Stimulated activated CD4-positive, alpha-beta T cell treated with anti-CD3 and anti-CD28 coated beads, Interleukin-12 subunit alpha, Interleukin-12 subunit beta, amount 100 ng/mL, for 24 hours (primary cell): ENCODE results near the gene TRIM36.

Source experiments
- DNase-seq, 2 experiments: peaks; one replicate each; pipeline ENCODE4 v3.0.0-alpha.2; 2020; ENCODE audit warnings: low read depth in 2 of 2

TRIM36 gene

DNA sequence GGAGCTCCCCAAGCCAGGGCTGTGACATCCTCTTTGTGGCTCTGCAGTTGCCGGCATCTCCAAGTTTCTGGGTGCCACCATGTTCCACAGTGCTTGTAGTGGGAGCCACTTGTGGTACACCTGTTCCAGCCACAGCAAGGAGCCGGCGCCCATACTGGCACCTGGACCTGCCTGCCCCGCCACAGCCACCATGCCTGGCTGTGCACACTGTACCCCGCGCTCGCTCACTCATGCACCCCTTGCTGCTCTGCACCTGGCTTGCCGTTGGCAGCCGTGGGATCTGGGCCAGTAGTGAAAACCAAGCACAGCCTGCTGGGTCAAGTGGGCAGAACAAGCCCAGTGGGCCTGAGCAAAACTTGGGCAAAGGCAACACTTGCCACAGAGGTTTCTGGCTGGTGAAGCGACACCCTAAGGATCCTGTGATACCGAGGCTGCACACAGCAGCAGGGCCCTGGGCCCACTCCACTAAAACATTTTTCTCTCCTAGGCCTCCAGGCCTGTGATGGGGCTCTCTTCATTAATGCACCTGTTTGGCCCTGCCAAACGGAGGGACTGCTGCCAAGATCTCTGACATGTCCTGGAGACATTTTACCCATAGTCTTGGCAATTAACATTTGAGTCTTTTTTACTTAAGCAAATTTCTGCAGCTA, 2.8 kb downstream of the TRIM36 start:
- no peak for DNase-seq

DNA sequence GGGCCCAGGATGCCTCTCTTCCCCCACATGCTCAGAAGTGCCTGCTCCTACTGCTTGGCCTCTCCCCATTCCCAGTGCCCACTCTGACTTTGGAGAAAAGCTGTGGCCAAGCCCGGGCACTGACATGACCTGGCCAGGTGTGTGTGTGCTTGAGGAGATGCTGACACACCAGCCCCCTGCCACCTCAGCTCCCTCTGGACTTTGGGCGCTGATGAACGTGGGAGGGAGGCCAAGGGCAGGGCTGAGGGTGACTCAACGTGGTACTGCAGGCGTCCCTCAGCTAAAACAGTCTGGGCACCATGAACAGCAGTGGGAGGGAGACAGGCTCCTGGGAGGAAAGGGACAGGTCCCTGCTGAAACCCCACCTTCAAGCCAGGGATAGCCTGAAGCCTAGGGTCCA, 3.9 kb downstream of the TRIM36 start:
- DNase-seq: no peak

DNA sequence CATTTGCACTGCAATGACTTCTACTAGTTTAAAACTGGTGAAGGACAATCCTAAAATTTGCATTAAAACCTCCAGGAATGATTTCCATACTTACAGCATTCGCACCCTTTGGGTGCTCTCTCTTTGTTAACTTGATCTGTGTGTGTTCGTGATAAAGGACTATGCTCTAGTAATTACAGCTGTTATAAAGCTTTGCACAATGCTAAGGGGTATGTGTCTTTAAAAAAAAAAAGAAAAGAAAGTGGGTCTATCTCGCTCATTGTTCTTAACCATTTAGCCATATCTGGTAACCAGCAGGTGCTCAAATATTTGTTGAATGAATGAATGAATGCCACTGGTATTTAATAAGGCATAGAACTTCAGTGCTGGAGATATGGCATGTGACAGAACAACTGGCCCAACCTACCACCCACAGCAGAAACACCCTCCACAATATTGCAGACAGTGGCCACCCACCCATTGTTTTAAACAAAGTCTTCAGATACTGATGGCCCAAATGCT, 8.7 kb downstream of the TRIM36 start:
- no peak for DNase-seq

DNA sequence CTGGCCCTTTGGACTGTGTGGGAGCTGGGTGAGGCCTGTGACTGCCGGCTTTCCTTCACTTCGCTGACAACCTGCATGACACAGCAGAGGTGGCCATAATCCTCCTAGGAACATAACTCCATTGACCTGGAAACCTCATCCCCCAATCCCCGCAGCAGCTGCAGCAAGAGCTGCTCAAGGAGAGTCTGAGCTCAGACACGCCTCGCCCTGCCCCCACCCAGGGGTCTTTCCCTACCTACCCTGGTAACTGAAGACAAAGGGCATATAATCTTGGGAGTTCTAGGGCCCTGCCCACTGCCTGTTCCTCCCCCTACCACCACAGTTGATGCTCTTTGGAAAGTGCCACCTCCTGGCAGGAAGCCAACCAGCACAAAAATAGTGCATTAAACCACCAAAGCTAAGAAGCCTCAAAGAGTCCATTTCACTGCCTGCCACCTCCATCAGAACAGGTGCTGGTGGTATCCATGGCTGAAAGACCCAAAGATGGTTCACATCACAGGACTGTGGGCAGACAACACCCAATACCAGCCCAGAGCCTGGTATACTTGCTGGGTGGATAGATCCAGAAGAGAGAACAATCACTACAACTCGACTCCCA, 18.4 kb downstream of the TRIM36 start:
- DNase-seq: no peak

DNA sequence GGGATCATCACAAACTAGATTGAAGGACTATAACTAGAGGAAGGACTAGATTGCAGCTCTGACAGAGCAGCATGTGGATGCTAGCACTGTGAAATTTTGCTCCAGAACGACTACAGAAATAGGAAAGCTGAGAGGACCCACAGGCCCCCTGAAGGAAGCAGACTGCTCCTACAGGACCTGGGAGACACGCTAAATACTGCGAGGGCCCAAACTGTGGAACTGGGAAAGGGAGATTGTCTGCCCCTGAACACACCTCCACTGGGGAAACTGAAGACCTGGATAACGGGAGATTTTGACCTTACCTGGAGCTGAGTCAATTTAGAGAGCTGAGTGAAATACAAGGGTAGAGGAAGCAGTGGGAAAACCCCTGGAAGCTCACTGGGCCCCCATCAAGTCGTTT, 19.2 kb downstream of the TRIM36 start:
- DNase-seq: no peak

DNA sequence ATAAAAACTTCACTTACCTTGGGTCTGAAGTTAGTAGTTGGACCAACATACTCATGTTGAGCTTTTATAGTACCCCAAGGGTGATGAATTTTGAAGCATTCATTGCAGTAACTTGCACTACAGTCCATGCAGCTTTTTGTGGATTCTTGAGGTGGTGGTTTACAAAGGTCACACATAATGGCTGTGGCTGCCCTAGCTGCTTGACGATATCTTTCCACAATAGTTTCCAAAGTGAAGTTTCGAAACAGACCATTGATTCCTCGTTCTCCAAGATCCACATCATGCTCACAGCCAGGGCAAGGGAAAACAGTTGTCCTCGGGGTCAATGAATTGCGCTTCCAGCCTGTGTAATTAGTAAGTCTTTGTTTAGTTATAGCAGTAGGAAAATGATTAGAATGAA, 22.7 kb downstream of the TRIM36 start:
- no peak for DNase-seq

DNA sequence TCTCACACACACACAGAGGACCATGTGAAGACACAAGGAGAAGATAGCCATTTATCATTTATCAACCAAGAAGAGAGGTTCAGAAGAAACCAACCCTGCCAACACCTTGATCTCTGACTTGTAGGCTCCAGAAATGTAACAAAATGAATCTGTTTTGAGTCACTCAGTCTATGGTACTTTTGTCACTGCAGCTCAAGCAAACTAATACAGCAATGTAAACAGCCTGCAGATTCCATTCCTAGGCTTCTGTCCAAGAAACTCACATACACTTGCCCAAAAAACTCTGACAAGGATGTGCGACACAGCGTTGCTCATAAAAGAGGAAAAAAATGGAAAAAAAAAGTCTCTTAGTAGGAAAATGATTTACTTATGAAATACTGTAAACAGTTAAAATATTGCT, 33.4 kb downstream of the TRIM36 start:
- DNase-seq: no peak

DNA sequence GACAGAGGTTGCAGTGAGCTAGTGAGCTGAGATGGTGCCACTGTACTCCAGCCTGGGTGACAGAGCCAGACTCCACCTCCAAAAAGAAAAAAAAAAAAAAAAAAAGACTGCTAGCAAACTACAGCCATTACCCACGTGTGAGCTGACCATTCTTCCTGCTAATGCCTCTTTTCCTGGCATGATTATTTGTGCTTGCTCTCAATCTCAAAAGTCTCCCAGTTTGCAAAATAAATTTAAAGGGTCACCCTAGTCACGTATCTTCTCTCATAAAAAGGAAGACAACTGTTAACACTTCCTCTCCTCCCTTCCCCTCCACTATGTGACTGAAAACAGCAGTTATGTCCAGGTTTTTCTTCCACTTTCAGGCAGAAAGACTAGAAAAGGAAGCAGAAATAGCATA, 37.2 kb downstream of the TRIM36 start:
- DNase-seq: no peak

DNA sequence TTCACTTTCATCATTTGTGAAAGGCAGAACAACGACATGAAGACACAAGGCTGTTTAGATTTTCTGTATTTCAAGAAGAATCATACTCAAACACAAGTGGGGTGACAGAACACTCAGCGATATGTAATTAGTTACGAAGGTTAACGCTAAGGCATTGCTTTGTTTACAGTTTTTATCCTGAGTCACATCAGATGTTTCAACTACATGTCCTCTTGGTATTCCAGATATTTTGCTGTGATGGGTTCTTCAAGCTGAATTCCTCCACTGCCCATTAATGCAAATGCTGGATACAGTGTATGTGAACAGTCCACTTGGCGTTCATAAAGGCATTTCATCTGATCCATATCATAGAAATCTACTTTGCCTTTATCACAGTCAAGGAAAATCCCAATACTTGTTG, 43.4 kb downstream of the TRIM36 start:
- DNase-seq: no peak

DNA sequence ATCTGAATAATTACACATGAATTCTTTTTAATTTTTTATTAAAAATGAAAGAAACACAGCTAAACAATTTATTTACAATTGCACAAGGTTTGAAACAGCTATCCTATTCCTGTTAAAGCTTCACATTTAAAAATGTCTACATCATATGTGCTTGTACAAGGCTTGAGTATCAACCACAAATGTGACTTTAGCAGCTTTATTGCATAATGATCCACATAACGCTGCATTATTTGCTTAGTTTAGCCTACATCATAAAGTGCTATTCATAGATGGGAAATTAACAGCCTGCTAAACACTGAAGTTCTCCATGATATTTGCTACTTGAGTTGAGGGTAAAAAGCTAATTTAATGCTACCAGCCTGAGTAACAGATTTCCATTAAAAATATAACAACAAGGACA, 45.0 kb downstream of the TRIM36 start:
- DNase-seq: no peak

DNA sequence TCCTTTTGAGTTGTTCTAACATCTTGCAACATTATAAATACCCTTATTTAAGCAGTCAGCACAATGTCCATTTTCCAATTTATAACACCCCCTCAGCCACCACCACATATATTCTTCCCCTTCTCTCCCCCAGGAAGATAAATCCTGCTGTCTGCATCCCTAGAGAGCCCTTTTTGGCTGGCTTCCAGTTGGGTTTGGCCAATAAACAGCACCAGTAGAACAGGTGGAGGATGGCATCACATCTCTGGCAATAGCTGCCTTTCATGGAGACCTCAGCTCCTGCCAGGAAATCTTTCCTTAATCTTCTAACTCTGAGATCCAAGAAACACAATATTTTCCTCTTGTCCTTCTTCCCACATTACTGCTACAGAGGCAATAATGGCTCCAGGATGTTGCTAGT, 53.7 kb downstream of the TRIM36 start:
- DNase-seq: no peak

DNA sequence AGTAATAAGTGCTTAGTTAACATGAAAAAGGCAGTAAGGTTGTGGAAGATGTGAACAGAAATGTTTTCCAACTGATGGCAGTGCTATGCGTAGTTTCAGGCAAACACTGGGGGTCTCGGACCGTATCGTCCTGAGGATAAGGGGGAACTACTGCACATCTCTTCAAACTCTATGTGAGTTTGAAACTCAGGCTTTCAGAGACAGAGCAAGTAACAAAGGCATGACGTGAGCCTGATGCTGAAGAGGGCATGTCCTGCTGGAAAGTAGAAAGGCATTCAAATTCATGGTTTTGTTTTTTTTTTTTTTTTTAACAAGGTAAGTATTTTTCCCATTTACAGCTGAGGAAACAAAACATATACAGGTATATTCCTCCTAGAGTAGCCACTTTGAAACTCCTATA, 59.9 kb downstream of the TRIM36 start:
- DNase-seq: no peak

DNA sequence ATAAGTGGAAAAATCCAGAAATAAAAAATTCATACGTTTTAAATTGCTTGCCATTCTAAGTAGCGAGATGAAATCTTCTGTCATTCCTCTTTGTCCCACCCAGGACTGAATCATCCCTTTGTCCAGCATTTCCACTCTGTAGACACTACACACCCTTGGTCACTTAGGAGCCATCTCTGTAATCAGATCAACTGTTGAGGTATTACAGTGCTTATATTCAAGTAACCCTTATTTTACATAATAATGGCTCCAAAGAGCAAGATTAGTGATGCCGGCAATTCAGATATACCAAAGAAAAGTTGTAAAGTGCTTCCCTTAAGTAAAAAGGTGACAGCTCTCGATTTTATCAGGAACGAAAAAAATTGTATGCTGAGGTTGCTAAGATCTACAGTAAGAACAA, 60.4 kb downstream of the TRIM36 start:
- DNase-seq: no peak

DNA sequence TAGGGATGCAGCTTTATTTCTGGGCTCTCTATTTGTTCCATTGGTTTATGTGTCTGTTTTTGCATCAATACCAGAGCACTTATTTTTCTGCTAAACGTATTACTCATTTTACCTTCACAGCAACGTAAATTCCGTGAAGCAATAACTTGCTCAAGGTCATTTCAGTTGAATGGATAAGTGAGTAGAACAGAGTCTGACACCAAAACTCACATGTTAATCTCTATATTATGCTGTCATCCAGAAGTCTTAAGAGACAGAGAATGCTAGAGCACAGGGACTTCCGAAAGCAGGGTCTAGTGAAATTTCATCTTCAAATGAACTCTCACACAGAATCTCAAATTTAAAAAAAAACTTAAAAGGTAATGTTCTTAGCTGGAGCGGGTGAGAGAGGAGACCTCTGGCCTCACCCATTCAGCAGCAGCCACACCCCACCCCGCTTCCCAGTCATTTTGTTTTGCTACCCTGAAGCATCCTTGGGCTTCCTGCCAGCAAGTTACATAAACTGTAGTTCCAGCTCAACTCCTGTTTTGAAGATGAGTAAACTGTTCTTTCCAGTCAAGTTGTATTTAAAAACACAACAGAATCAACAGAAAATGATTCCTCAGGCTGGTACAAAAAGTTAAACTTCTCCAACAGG, 69.3 kb downstream of the TRIM36 start:
- no peak for DNase-seq

DNA sequence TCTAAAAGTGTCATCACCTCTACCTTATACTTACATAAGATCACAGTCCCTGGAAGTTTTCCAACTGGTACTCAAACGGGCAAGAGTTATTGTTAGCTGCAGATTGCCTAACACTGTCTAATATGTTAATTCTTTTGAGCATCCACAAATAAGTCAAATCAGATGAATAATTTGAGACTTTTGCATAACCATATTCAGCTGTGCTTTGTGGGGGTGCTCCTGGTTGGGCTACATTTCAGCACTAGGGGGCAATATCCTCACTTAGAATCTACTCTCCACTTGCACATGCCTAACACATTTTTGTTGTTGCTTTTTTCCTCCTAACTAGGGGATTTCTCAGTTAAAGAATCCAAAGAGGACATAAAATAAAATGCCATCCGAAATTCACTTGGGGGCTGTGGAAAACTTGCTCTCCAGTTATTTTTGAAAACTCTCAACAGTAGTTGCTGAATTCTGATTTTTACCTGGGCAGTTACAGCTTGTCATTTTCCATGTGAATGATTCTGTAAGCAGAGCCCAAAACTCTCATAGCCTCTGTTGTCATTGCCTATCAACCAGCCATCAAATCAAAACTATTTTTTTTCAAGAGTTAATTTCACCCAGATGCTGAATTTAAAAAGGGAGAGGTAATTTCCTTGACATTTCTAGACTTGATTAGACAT, 71.5 kb downstream of the TRIM36 start:
- no peak for DNase-seq

DNA sequence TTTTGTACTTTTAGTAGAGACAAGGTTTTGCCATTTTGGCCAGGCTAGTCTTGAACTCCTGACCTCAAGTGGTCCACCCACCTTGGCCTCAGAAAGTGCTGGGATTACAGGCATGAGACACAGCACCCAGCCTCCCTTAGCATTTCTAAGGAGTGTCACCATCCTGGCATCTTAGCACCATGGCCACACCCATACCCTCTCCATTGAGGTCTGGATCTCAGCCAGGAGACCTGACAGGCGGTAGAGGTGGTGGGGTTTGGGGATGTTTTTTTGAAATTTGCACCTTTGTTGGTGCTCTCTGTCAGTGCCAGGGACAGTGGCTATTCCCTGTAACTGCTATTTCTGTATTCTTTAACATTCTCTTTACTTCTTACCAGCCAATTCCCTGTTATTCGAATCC, 72.5 kb downstream of the TRIM36 start:
- DNase-seq: no peak

DNA sequence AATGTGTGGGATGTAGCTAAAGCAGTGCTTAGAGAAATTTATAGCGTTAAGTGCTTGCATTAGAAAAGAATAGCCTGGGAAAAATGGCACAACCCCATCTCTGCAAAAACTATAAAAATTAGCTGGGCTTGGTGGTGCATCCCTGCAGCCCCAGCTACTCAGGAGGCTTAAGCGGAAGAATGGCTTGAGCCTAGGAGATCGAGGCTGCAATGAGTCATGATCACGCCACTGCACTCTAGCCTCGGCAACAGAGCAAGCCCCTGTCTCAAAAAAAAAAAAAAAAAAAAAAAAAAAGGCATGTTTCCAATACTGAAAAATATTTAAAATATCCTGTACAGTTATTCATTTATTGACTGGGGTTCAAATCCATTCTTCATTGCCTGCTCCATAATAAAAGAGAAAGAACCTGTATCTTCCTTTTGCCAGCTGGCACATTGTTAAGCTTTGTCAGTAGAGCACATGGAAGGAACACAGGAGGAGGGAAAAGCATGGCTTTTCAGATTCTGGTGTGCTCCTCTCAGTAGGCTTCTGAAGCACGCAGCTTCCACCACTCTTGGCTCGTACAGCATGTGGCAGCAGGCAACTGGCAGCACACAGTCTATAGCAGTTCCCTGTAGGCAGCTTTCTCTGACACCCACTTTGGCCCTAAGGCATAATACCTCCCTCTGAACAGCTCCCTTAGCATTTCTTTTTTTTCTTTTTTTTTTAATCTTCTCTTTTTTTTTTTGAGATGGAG, 73.5 kb downstream of the TRIM36 start:
- no peak for DNase-seq

DNA sequence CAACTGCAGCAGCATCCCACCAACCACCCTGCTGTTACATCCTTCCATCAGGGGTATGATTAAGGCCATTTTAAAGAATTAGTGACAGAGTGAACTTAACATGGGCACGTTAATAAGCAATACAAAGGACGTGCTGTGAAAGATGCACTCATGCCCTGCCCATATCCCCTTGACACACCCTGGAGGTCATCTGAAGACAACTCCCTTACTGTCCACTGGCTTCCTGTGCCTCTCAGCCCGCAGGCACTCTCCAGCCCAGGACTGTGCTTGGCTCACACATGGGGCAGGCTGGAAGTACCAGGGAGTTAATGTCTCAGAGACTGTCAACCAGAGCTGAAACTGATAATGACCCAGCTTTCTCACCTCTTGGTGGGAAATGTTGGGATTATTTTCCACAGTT, 81.8 kb downstream of the TRIM36 start:
- no peak for DNase-seq

DNA sequence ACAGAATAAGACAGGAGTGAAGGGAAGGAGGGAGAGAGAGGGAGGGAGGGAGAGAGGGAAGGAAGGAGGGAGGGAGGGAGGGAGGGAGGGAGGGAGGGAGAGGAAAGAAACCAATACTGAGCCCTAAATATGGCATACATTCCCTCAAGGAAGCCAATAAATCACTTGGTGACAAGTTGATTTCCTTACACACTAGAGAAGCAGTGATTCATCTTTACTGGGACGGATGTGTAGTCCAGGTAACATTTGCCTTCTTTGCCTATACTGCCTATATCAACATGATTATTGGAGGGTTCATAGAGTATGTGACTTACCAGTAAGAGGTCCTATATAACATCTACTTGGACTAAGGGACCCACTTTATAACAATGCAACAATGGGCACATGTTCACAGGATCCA, 83.2 kb downstream of the TRIM36 start:
- DNase-seq: no peak

DNA sequence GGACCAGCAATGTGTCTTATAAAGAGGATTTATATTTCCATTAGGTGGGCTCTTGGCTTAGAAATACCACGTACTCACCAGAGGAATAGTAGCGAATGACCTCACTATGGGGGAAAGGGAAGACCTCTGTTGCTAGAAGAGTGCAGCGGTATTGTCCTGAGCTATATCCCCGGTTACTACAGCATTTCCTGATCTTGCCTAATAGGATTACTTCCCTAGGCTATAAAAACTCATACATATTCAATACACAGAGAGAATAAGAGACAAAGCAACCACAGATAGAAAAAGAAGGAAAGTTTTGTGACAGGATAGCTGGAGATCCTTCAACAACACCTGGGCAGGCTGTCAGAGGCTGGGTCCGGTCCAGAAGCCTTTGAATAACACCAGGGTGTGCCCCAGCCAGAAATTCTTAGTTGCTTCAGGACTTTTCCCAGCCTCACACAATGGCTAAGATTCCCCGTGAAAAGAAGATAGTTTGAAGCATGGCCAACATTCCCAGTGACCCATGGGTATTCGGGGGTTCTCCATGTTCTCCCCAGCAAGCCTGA, 85.4 kb downstream of the TRIM36 start:
- no peak for DNase-seq

DNA sequence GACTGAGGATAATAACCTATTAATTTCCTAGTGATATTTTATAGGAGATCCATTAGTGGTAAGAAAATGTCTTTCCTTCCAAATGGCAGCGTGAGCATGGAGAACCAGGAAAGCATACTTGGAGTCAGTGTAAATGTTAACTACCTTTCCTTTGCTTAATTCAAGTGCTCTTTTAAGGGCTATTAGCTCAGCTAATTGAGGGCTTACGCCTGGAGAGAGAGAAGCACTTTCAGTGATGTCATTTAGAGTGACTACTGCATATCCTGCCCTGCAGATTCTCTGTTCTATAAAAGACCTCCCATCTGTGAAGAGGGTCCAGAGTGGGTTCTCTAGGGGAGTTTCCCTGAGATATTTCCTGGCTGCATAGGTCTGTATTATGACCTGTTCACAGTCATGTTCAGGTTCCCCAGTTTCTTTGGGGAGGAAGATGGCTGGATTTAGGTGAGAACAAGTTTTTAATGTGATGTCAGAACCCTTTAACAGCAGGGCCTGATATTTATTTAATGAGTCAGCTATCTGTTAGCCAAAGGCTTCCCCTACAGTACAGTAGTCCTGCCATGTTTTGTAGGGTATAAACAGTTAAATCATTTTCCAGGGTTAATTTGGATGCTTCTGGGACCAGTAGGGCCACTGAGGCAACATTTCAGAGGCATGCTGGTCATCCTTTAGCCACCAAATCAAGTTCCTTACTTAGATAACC, 89.6 kb downstream of the TRIM36 start:
- no peak for DNase-seq
